Motor neuron (in vitro differentiated cells): Measurements from ENCODE around the gene FBXL16. TPM values are rescaled to one million over a fixed set of nuclear protein-coding genes. Genes with fewer than 3 reads are reported as not detected.

ENCODE experiments used
- ATAC-seq, 8 experiments: fragments of 200-7000 bp; cut with Tn5 transposase; replicated peaks in 6 of 8; 2 replicates each; pipeline ENCODE4 v1.8.0; 2021; ENCODE audit warnings: mild to moderate bottlenecking in 8 of 8, moderate library complexity in 8 of 8
- H3K27ac ChIP-seq, 2 donors: fragments of 250-450 bp; sonication (Bioruptor Pico); 2 replicates each; pipeline ENCODE4 v1.9.0; 2021; ENCODE audit warnings: antibody characterized with exemption in 2 of 2, mild to moderate bottlenecking in 2 of 2, moderate library complexity in 1 of 2
- H3K4me1 ChIP-seq, 2 donors: fragments of 250-450 bp; sonication (Bioruptor Pico); replicated peaks in 1 of 2; 2 replicates each; pipeline ENCODE4 v1.6.1; 2021; ENCODE audit warnings: antibody characterized with exemption in 2 of 2, mild to moderate bottlenecking in 2 of 2, moderate library complexity in 1 of 2
- H3K4me3 ChIP-seq, 5 donors: fragments of 250-450 bp; sonication (Bioruptor Pico); 2 replicates each; pipeline ENCODE4 v1.9.0; 2021; ENCODE audit warnings: antibody characterized with exemption in 5 of 5, mild to moderate bottlenecking in 5 of 5, moderate library complexity in 4 of 5
- WGBS, 10 experiments: fragments of 450-650 bp; shearing (Covaris generic); methylation state at CpG; one replicate each; pipeline ENCODE4 v1.0.0; 2022; 5-methylcytosine and 5-hydroxymethylcytosine counted together
- in situ Hi-C, 9 experiments: fragments of 400-800 bp; cut with MboI; loops; one replicate each; pipeline ENCODE4 v1.15.0; 2021; ENCODE audit warnings: low sequenced_read_pairs in 9 of 9, low pct_unique_long_range_greater_than_20kb in 2 of 9; ENCODE audit not compliant: unreplicated experiment in 9 of 9
- total RNA-seq, 8 experiments: library from RNA; unstranded; fragments of 300-600 nt; gene quantifications; 2 replicates each; pipeline versions ENCODE4 v1.2.3 to v1.2.4, GENCODE V29; 2022

FBXL16 gene
- total RNA-seq, 8 experiments from 2014 or later: 0.31 to 13.5 (median 6.3) TPM

- H3K27ac ChIP-seq: no peak overlapping the region
- no peak for ATAC-seq
- in situ Hi-C loops: no loop called here
- 84 to 100% methylated on average over 2 to 5 of the region's 10 CpGs; no CpG with 5 or more reads in 8 of the 10 experiments for WGBS, 10 experiments
- no peak overlapping the region for H3K4me3 ChIP-seq
- H3K4me1 ChIP-seq: peaks cover 35 to 37% of the 10 kb centered on the region in 2 donors
These were observed 19.6 kb downstream of the FBXL16 start for GRCh38 chr16:685967-686366.

GRCh38 chr16:684961-685696, 20.5 kb downstream of the FBXL16 start:
- Histone ChIP-seq H3K27ac (peak overlapping the region; percentile 72 to 94), H3K4me3 (peak overlapping the region in 1 of 5 donors; percentile 88), H3K4me1 (peaks cover 35 to 36% of the 10 kb centered on the region in 2 donors)

GRCh38 chr16:684071-684794, 21.4 kb downstream of the FBXL16 start, which contains the start of gene JMJD8:
Gene JMJD8, minus strand, starts transcription at chr16:684334. Its CDS starts 15 bp downstream, at chr16:684319.
- 0 to 20% methylated on average over 4 to 6 of the region's 91 CpGs; no CpG with 5 or more reads in 8 of the 10 experiments for WGBS, 10 experiments
- peak; percentile 63 to 79 (median 68) for ATAC-seq
- peaks cover 31 to 35% of the 10 kb centered on the region in 2 donors for H3K4me1 ChIP-seq
- peak within 1 kb of the TSS; percentile 74 to 94 for H3K27ac ChIP-seq
- in situ Hi-C loops: no loop called here
- peak within 1 kb of the TSS; percentile 52 to 89 (median 85) for H3K4me3 ChIP-seq

More at GRCh38 chr16:684961-685696, 20.5 kb downstream of the FBXL16 start:
- ATAC-seq: no peak
- 93 to 100% methylated on average over 1 to 5 of the region's 61 CpGs; no CpG with 5 or more reads in 8 of the 10 experiments for WGBS, 10 experiments
- in situ Hi-C loops: no loop called here

GRCh38 chr16:683396-684070, 22.1 kb downstream of the FBXL16 start:
- H3K27ac ChIP-seq: peak overlapping the region; percentile 74 to 94
- in situ Hi-C loops: no loop called here
- WGBS, 10 experiments: 0 to 80% (median 20%) methylated on average over 2 to 7 of the region's 57 CpGs; no CpG with 5 or more reads in 5 of the 10 experiments
- ATAC-seq: no peak
- peak overlapping the region; percentile 52 to 89 (median 85) for H3K4me3 ChIP-seq
- peaks cover 34 to 35% of the 10 kb centered on the region in 2 donors for H3K4me1 ChIP-seq

GRCh38 chr16:682493-683395, 22.9 kb downstream of the FBXL16 start:
- Histone ChIP-seq H3K4me3 (peak overlapping the region in 2 of 5 donors; percentile 85 to 88), H3K4me1 (peaks cover 34 to 37% of the 10 kb centered on the region in 2 donors), H3K27ac (no peak overlapping the region)
- ATAC-seq: no peak
- in situ Hi-C loops: no loop called here
- 74 to 93% (median 80%) methylated on average over 2 to 12 of the region's 36 CpGs; no CpG with 5 or more reads in 5 of the 10 experiments for WGBS, 10 experiments

- peak overlapping the region in 1 of 5 donors; percentile 92 for H3K4me3 ChIP-seq
- ATAC-seq: no peak
- WGBS, 10 experiments: 60 to 100% (median 76%) methylated on average over 1 to 16 of the region's 28 CpGs; no CpG with 5 or more reads in 3 of the 10 experiments
- H3K4me1 ChIP-seq: peaks cover 34 to 37% of the 10 kb centered on the region in 2 donors
- in situ Hi-C loops: no loop called here
- H3K27ac ChIP-seq: no peak overlapping the region
These were observed 23.7 kb downstream of the FBXL16 start for GRCh38 chr16:681746-682427.

GRCh38 chr16:680967-681745, 24.4 kb downstream of the FBXL16 start:
- H3K27ac ChIP-seq: peak overlapping the region; percentile 87 to 94
- WGBS, 10 experiments: 12 to 96% (median 72%) methylated on average over 4 to 10 of the region's 44 CpGs; no CpG with 5 or more reads in 7 of the 10 experiments
- in situ Hi-C loops: no loop called here
- peaks cover 34 to 38% of the 10 kb centered on the region in 2 donors for H3K4me1 ChIP-seq
- no peak for ATAC-seq
- peak overlapping the region; percentile 52 to 97 (median 70) for H3K4me3 ChIP-seq

- Histone ChIP-seq H3K4me3 (peak overlapping the region; percentile 52 to 97 (median 70)), H3K27ac (peak overlapping the region; percentile 87 to 94), H3K4me1 (peaks cover 36 to 40% of the 10 kb centered on the region in 2 donors)
- WGBS, 10 experiments: 0 to 2% methylated on average over 2 to 9 of the region's 38 CpGs; no CpG with 5 or more reads in 8 of the 10 experiments
- ATAC-seq: peak in 2 of 8 experiments; percentile 0 to 6
- in situ Hi-C loops: no loop called here
These were observed 25.0 kb downstream of the FBXL16 start for GRCh38 chr16:680625-680945.

- in situ Hi-C loops: no loop called here
- peak; percentile 24 to 47 (median 35) for ATAC-seq
- H3K4me1 ChIP-seq: peaks cover 38 to 41% of the 10 kb centered on the region in 2 donors
- WGBS, 10 experiments: no CpG with 5 or more reads among the region's 91 CpGs
- H3K4me3 ChIP-seq: peak within 1 kb of the TSS; percentile 52 to 97 (median 70)
- peak within 1 kb of the TSS; percentile 97 to 98 for H3K27ac ChIP-seq
These were observed 25.6 kb downstream of the FBXL16 start, which contains the start of gene STUB1 for GRCh38 chr16:679814-680624. Gene STUB1, plus strand, starts transcription at chr16:680410. Its CDS starts 116 bp downstream, at chr16:680526.
